K562 (cell line): ENCODE results near the gene DDIT3. TPM values are rescaled to one million over a fixed set of nuclear protein-coding genes. Genes with fewer than 3 reads are reported as not detected.

Experiments used
- ETV1 ChIP-seq: fragments of 450-650 bp; conservative IDR thresholded peaks from 2 replicates; pipeline ENCODE4 v1.6.1; 2016; ENCODE audit warnings: missing genetic modification characterization, control low read depth, low read depth, missing compliant biosample characterization
- FOXA1 ChIP-seq: fragments of 450-650 bp; IDR thresholded peaks from 2 replicates; pipeline ENCODE4 v1.6.1; 2016; ENCODE audit warnings: mild to moderate bottlenecking, borderline replicate concordance
- MCM2 ChIP-seq: fragments of 450-650 bp; IDR thresholded peaks from 2 replicates; pipeline ENCODE4 v1.6.1; 2017; ENCODE audit warnings: low read depth, mild to moderate bottlenecking
- MYBL2 ChIP-seq, 2 experiments: fragments of 450-650 bp in 1 of 2; sonication (generic) in 1 of 2; formaldehyde crosslinking in 1 of 2; IDR thresholded peaks; 2 replicates each; pipeline versions ENCODE4 v1.6.1 to v1.8.1; 2017 to 2022; ENCODE audit warnings: borderline replicate concordance in 1 of 2, inconsistent platforms in 1 of 2, low read depth in 1 of 2, mild to moderate bottlenecking in 1 of 2, missing genetic modification reagents in 1 of 2, moderate library complexity in 1 of 2
- NONO ChIP-seq, 2 experiments: fragments of 200-400 bp in 1 of 2; fragments of 450-650 bp in 1 of 2; formaldehyde crosslinking in 1 of 2; IDR thresholded peaks; 2 replicates each; pipeline ENCODE4 v1.6.1; 2017; ENCODE audit warnings: low read depth in 2 of 2, mild to moderate bottlenecking in 2 of 2, moderate library complexity in 2 of 2, low read length in 1 of 2
- SRSF7 ChIP-seq: fragments of 200-400 bp; formaldehyde crosslinking; optimal IDR thresholded peaks from 2 replicates; pipeline ENCODE3; 2017; ENCODE audit warnings: mild to moderate bottlenecking, low read depth, low read length
- TSC22D4 ChIP-seq: fragments of 450-650 bp; IDR thresholded peaks from 2 replicates; pipeline ENCODE4 v1.6.1; 2016; ENCODE audit warnings: missing genetic modification characterization, missing biosample characterization, control low read depth
- ZNF133 ChIP-seq: fragments of 250-450 bp; sonication (Bioruptor Pico); IDR thresholded peaks from 2 replicates; pipeline ENCODE4 v1.4.0; 2020; ENCODE audit warnings: mild to moderate bottlenecking
- polyA plus RNA-seq, 8 experiments: library from polyadenylated mRNA; depleted of rRNA in 4 of 8; stranded (reverse) in 5 of 8; unstranded in 3 of 8; fragments of >200 nt; fragmentation: Nextera tagmentation in 2 of 8; fragmentation: Illumina TruSeq in 1 of 8; extraction: Ambion mirVana in 2 of 8; extraction: Trizol in 1 of 8; gene quantifications; 2 replicates each; pipeline versions ENCODE4 v1.2.1 to v1.2.3, GENCODE V29; 2011 to 2014; ENCODE audit warnings: inconsistent platforms in 1 of 8, missing spikeins in 1 of 8
- total RNA-seq, 7 experiments: library from RNA; depleted of rRNA in 6 of 7; stranded (reverse); fragments of >200 nt in 6 of 7; fragmentation: Illumina TruSeq in 2 of 7; extraction: Trizol in 2 of 7; gene quantifications; 2 replicates each; pipeline versions ENCODE4 v1.2.1 to v1.2.3, GENCODE V29; 2011 to 2021; ENCODE audit warnings: low replicate concordance in 1 of 7
- TF ChIP-seq, protein P1 (sequence below): fragments of 450-650 bp; IDR thresholded peaks from 2 replicates; pipeline ENCODE4 v1.6.1; 2016; ENCODE audit warnings: mild to moderate bottlenecking, moderate library complexity
- TF ChIP-seq, protein P2 (sequence below): fragments of 250-450 bp; sonication (Bioruptor Pico); IDR thresholded peaks from 2 replicates; pipeline ENCODE4 v1.5.0; 2022; ENCODE audit warnings: mild to moderate bottlenecking
- TF ChIP-seq, protein P3 (sequence below): sonication (generic); formaldehyde crosslinking; IDR thresholded peaks from 2 replicates; pipeline ENCODE4 v1.8.0; 2022; ENCODE audit warnings: mild to moderate bottlenecking, missing genetic modification reagents

DDIT3 gene
- total and polyA plus RNA-seq, 9 of the 15 experiments (the other 6 are each of a cell fraction or from before 2014, with no cell fraction given) = 59.1 to 272 (median 89.9) TPM

DNA sequence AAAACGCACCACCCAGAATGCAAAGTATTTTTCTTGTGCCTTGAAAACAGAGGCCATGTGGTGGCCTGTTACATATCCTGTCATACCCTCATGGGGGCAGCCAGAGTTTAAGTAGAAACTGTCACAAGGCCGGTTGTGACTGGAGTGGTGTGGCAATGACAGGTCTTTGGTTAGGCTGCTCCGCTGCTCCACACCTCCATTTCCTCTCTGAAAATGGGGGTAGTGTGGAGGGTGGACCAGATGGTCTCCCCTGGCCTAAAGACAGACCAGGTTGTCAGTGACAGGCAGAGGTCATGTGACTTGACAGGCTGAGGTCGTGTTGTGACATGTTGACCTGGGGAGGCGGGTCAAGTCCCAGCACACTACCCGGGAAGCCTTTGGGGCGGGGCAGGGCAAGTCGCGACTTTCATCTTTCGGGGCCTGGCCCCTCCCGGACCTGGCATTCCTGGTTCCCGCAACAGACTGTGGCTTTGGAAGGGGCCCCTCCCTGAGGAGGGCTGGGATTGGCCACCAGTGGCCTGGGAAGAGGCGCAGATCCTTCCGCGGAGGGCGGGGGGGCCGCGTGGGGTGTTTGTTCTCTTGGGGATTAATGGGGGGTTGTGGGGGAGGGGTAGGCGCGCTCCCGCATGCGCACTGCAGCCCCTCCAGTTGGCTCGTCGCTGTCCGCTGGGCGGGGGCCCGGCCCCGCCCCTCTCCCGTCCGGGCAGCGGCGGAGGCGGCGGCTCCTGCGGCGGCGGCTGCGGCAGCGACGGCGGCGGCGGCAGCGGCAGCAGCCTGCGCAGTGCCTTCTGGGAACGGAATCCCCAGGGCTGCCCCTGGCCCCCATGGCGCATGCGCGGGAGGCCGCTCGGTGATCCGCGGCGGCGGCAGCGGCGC lies 1.9 kb upstream of the DDIT3 start, which contains the start of gene MBD6 (continued):
- TF ChIP-seq, protein P1, sequence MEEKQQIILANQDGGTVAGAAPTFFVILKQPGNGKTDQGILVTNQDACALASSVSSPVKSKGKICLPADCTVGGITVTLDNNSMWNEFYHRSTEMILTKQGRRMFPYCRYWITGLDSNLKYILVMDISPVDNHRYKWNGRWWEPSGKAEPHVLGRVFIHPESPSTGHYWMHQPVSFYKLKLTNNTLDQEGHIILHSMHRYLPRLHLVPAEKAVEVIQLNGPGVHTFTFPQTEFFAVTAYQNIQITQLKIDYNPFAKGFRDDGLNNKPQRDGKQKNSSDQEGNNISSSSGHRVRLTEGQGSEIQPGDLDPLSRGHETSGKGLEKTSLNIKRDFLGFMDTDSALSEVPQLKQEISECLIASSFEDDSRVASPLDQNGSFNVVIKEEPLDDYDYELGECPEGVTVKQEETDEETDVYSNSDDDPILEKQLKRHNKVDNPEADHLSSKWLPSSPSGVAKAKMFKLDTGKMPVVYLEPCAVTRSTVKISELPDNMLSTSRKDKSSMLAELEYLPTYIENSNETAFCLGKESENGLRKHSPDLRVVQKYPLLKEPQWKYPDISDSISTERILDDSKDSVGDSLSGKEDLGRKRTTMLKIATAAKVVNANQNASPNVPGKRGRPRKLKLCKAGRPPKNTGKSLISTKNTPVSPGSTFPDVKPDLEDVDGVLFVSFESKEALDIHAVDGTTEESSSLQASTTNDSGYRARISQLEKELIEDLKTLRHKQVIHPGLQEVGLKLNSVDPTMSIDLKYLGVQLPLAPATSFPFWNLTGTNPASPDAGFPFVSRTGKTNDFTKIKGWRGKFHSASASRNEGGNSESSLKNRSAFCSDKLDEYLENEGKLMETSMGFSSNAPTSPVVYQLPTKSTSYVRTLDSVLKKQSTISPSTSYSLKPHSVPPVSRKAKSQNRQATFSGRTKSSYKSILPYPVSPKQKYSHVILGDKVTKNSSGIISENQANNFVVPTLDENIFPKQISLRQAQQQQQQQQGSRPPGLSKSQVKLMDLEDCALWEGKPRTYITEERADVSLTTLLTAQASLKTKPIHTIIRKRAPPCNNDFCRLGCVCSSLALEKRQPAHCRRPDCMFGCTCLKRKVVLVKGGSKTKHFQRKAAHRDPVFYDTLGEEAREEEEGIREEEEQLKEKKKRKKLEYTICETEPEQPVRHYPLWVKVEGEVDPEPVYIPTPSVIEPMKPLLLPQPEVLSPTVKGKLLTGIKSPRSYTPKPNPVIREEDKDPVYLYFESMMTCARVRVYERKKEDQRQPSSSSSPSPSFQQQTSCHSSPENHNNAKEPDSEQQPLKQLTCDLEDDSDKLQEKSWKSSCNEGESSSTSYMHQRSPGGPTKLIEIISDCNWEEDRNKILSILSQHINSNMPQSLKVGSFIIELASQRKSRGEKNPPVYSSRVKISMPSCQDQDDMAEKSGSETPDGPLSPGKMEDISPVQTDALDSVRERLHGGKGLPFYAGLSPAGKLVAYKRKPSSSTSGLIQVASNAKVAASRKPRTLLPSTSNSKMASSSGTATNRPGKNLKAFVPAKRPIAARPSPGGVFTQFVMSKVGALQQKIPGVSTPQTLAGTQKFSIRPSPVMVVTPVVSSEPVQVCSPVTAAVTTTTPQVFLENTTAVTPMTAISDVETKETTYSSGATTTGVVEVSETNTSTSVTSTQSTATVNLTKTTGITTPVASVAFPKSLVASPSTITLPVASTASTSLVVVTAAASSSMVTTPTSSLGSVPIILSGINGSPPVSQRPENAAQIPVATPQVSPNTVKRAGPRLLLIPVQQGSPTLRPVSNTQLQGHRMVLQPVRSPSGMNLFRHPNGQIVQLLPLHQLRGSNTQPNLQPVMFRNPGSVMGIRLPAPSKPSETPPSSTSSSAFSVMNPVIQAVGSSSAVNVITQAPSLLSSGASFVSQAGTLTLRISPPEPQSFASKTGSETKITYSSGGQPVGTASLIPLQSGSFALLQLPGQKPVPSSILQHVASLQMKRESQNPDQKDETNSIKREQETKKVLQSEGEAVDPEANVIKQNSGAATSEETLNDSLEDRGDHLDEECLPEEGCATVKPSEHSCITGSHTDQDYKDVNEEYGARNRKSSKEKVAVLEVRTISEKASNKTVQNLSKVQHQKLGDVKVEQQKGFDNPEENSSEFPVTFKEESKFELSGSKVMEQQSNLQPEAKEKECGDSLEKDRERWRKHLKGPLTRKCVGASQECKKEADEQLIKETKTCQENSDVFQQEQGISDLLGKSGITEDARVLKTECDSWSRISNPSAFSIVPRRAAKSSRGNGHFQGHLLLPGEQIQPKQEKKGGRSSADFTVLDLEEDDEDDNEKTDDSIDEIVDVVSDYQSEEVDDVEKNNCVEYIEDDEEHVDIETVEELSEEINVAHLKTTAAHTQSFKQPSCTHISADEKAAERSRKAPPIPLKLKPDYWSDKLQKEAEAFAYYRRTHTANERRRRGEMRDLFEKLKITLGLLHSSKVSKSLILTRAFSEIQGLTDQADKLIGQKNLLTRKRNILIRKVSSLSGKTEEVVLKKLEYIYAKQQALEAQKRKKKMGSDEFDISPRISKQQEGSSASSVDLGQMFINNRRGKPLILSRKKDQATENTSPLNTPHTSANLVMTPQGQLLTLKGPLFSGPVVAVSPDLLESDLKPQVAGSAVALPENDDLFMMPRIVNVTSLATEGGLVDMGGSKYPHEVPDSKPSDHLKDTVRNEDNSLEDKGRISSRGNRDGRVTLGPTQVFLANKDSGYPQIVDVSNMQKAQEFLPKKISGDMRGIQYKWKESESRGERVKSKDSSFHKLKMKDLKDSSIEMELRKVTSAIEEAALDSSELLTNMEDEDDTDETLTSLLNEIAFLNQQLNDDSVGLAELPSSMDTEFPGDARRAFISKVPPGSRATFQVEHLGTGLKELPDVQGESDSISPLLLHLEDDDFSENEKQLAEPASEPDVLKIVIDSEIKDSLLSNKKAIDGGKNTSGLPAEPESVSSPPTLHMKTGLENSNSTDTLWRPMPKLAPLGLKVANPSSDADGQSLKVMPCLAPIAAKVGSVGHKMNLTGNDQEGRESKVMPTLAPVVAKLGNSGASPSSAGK = peak; percentile 85
- TF ChIP-seq MCM2 (no peak), NONO (IDR thresholded peaks at IDR 0.05; ENCODE audit: low read depth in 2 of 2, low read length in 1 of 2) (peak in 1 of 2 experiments; percentile 4; a peak in 2 of 4 replicates), MYBL2 (IDR thresholded peaks at IDR 0.05; ENCODE audit: low read depth) (no peak), MYBL2 (CRISPR knock-in tag; IDR thresholded peaks at IDR 0.05; ENCODE audit: borderline replicate concordance) (no peak), TSC22D4 (tag) (no peak), FOXA1 (no peak), ETV1 (peak; percentile 72), SRSF7 (no peak), ZNF133 (CRISPR knock-in tag) (no peak)
- TF ChIP-seq, protein P2, sequence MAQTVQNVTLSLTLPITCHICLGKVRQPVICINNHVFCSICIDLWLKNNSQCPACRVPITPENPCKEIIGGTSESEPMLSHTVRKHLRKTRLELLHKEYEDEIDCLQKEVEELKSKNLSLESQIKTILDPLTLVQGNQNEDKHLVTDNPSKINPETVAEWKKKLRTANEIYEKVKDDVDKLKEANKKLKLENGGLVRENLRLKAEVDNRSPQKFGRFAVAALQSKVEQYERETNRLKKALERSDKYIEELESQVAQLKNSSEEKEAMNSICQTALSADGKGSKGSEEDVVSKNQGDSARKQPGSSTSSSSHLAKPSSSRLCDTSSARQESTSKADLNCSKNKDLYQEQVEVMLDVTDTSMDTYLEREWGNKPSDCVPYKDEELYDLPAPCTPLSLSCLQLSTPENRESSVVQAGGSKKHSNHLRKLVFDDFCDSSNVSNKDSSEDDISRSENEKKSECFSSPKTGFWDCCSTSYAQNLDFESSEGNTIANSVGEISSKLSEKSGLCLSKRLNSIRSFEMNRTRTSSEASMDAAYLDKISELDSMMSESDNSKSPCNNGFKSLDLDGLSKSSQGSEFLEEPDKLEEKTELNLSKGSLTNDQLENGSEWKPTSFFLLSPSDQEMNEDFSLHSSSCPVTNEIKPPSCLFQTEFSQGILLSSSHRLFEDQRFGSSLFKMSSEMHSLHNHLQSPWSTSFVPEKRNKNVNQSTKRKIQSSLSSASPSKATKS (CRISPR knock-in tag) = no peak
- TF ChIP-seq, protein P3, sequence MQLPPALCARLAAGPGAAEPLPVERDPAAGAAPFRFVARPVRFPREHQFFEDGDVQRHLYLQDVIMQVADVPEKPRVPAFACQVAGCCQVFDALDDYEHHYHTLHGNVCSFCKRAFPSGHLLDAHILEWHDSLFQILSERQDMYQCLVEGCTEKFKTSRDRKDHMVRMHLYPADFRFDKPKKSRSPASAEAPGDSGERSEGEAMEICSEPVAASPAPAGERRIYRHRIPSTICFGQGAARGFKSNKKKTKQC (CRISPR knock-in tag) = no peak
